HUES48 (cell line): ENCODE measurements around the gene PIK3CG.

Experiments used
- H3K27ac ChIP-seq: one replicate; pipeline ENCODE4 v1.7.0; 2013; ENCODE audit warnings: low read depth, low read length, inconsistent platforms
- H3K27me3 ChIP-seq: 2 replicates; pipeline ENCODE4 v1.6.1; 2013; ENCODE audit warnings: mild to moderate bottlenecking, low read length; ENCODE audit not compliant: control insufficient read depth, insufficient read depth
- H3K36me3 ChIP-seq: 2 replicates; pipeline ENCODE4 v1.6.1; 2013; ENCODE audit warnings: low read length; ENCODE audit not compliant: control insufficient read depth, insufficient read depth
- H3K4me1 ChIP-seq: 2 replicates; pipeline ENCODE4 v1.6.1; 2013; ENCODE audit warnings: mild to moderate bottlenecking, low read length; ENCODE audit not compliant: control insufficient read depth, insufficient read depth
- H3K4me3 ChIP-seq: 2 replicates; pipeline ENCODE4 v1.5.1; 2013; ENCODE audit warnings: mild to moderate bottlenecking, low read depth, low read length
- H3K9ac ChIP-seq: 2 replicates; pipeline ENCODE4 v1.6.1; 2013; ENCODE audit warnings: mild to moderate bottlenecking, low read depth, low read length, moderate library complexity
- H3K9me3 ChIP-seq: 2 replicates; pipeline ENCODE4 v1.6.1; 2013; ENCODE audit warnings: low read length; ENCODE audit not compliant: control insufficient read depth, insufficient read depth

The PIK3CG gene

GRCh38 chr7:106871793-106872571, 6.9 kb downstream of the PIK3CG start:
- 0 out of 2 replicates have a peak, but pooled peaks cover 3% of the 10 kb centered on the region for H3K9me3 ChIP-seq
- no peak overlapping the region for H3K27ac ChIP-seq
- no peaks in the 10 kb centered on the region for H3K4me1 ChIP-seq
- H3K4me3 ChIP-seq: no peak overlapping the region
- H3K9ac ChIP-seq: no peak overlapping the region
- H3K27me3 ChIP-seq: no peaks in the 10 kb centered on the region
- no peaks in the 10 kb centered on the region for H3K36me3 ChIP-seq

DNA sequence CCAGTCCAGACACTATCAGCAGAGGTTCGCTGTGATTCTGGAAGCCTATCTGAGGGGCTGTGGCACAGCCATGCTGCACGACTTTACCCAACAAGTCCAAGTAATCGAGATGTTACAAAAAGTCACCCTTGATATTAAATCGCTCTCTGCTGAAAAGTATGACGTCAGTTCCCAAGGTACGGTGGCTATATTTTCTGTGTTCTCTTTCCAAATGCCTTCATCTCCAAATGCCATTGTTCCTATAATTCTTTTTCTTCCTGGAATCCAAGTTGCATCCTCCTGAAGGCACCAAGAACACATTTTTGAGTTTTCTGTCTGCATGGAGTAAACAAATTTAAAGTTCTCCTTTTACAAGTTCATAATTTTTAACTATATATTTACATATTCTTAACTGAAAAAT, 7.7 kb downstream of the PIK3CG start:
- no peaks in the 10 kb centered on the region for H3K36me3 ChIP-seq
- 0 out of 2 replicates have a peak, but pooled peaks cover 3% of the 10 kb centered on the region for H3K9me3 ChIP-seq
- no peak overlapping the region for H3K4me3 ChIP-seq
- no peak overlapping the region for H3K27ac ChIP-seq
- no peaks in the 10 kb centered on the region for H3K27me3 ChIP-seq
- no peaks in the 10 kb centered on the region for H3K4me1 ChIP-seq
- no peak overlapping the region for H3K9ac ChIP-seq

DNA sequence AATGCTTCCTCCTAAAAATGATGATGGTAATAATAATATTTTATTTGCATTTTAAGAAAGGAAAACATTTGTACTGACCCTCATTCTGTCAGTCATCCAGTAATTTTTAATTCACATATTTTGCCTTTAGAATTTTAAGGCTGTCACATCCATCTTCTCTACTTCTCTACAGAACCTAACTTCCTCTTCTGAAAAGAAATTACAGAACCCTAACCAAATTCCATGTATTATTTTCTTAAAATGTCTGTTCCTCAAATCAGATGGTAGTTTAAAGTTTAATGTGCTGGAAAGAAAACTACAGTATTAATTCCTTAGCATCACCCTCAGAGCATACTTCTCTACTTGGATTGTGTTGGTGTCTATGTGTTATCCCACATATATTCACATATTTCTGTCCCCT, 9.0 kb downstream of the PIK3CG start:
- H3K4me3 ChIP-seq: no peak overlapping the region
- no peaks in the 10 kb centered on the region for H3K36me3 ChIP-seq
- 0 out of 2 replicates have a peak, but pooled peaks cover 3% of the 10 kb centered on the region for H3K9me3 ChIP-seq
- no peak overlapping the region for H3K9ac ChIP-seq
- no peak overlapping the region for H3K27ac ChIP-seq
- H3K27me3 ChIP-seq: no peaks in the 10 kb centered on the region
- H3K4me1 ChIP-seq: peaks cover 2% of the 10 kb centered on the region; the same call in 1 of the 2 replicates

DNA sequence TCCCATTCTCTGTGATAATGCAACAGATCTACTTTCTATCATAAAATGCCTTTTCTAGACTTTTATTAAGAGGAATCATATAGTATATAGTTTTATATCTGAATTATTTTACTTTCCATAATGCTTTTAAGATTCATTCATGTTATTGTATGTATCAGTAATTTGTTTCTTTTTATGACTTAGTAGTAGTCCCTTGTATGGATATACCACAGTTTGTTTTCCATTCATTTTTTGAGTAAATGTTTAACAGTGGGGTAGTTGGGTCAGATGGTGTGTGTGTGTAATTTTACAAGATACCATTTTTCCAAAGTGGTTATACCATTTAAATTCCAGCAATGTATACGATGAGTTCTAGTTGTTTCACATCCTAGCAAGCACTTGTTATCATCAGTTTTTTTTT, 10.4 kb downstream of the PIK3CG start:
- Histone ChIP-seq H3K9ac (no peak overlapping the region), H3K4me1 (peaks cover 6% of the 10 kb centered on the region; the same call in 1 of the 2 replicates), H3K27ac (no peak overlapping the region), H3K4me3 (no peak overlapping the region), H3K9me3 (0 out of 2 replicates have a peak, but pooled peaks cover 3% of the 10 kb centered on the region), H3K36me3 (no peaks in the 10 kb centered on the region), H3K27me3 (no peaks in the 10 kb centered on the region)

DNA sequence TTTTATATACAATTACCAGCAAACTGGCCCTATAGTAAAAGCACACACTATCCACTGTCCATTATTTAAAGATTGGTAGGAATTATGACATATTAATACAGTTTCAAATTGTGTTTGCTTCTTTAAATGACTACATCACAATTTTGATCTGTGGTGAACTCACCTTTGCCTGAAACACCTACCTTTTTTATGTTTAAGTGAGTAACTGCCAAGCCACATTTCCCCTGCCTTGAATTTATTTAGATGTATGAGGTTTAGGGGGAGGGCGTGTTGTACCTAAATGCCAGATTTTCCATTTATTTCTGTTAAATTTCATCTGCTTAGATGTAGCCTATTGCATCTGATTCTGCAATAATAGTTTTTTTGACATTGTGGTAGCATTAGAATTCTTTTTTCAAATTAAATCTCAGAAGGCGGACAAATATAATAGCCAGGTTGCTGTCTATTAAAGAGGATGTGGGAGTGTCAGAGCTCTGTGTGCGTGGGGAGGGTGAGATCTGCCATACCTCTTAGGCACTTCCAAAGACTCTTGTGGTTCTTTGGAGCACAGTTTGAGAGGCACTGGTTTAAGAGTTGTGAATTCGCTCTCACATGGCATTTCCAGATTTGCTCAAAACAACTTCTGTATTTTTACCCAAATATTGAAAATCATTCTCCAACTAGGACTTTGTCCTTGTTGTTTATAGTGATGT, 13.8 kb downstream of the PIK3CG start:
- peaks cover 6% of the 10 kb centered on the region; the same call in 1 of the 2 replicates for H3K4me1 ChIP-seq
- H3K36me3 ChIP-seq: no peaks in the 10 kb centered on the region
- 0 out of 2 replicates have a peak, but pooled peaks cover 3% of the 10 kb centered on the region for H3K9me3 ChIP-seq
- no peak overlapping the region for H3K4me3 ChIP-seq
- no peak overlapping the region for H3K27ac ChIP-seq
- no peak overlapping the region for H3K9ac ChIP-seq
- no peaks in the 10 kb centered on the region for H3K27me3 ChIP-seq

DNA sequence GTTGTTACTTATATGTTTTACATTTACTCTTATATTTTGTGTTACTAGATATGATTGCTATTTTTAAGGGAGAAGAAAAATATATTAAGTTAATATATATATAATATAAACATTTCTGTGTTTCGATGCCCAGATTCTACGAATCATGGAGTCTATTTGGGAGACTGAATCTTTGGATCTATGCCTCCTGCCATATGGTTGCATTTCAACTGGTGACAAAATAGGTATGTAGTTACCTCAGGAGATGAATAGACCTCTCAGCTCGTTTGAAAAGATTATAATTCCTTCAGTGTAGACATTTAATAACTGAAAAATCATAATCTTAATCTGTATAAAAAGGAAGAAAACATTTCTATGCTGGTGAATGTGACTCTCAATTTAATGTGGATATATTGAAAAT, 16.9 kb downstream of the PIK3CG start:
- Histone ChIP-seq H3K4me1 (peaks cover 6% of the 10 kb centered on the region; the same call in 1 of the 2 replicates), H3K4me3 (no peak overlapping the region), H3K27me3 (no peaks in the 10 kb centered on the region), H3K36me3 (no peaks in the 10 kb centered on the region), H3K9ac (no peak overlapping the region), H3K9me3 (no peaks in the 10 kb centered on the region), H3K27ac (no peak overlapping the region)

DNA sequence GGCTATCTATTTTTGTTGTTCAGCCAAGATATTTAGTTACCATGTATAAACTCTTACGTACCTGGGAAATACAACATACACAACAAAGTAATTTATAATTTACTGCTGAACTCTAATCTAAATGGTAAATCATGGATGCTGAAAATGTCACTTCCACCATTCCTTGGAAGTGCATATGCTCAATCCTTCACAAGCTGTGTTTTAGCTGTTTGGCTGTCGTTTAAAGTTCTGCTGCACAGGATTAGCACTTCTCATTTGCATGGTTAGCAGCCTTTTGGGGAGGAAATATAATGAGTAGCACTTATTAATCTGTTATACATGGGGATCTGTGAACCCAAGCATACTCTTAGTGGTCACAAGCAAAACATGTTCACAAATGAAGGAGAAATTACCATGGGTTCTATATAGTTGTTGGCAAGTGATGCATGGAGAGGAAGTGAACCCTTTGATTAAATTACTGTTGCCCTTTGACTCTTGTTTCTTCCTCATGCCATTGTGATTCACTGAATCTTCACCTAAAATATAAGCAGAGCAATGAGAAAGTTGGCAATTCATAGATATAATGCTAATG, 18.5 kb downstream of the PIK3CG start:
- Histone ChIP-seq H3K9ac (no peak overlapping the region), H3K27ac (no peak overlapping the region)

GRCh38 chr7:106885652-106886051, 20.6 kb downstream of the PIK3CG start:
- Histone ChIP-seq H3K4me3 (no peak overlapping the region), H3K27ac (no peak overlapping the region), H3K36me3 (no peaks in the 10 kb centered on the region), H3K27me3 (no peaks in the 10 kb centered on the region), H3K4me1 (no peaks in the 10 kb centered on the region), H3K9ac (no peak overlapping the region), H3K9me3 (no peaks in the 10 kb centered on the region)

More for the DNA sequence above, 18.5 kb downstream of the PIK3CG start:
- Histone ChIP-seq H3K9me3 (no peaks in the 10 kb centered on the region), H3K4me1 (peaks cover 6% of the 10 kb centered on the region; the same call in 1 of the 2 replicates), H3K36me3 (no peaks in the 10 kb centered on the region), H3K27me3 (no peaks in the 10 kb centered on the region), H3K4me3 (no peak overlapping the region)

GRCh38 chr7:106887421-106887820, 22.3 kb downstream of the PIK3CG start:
- Histone ChIP-seq H3K27ac (no peak overlapping the region), H3K4me1 (no peaks in the 10 kb centered on the region), H3K9ac (no peak overlapping the region), H3K36me3 (no peaks in the 10 kb centered on the region), H3K27me3 (no peaks in the 10 kb centered on the region), H3K9me3 (no peaks in the 10 kb centered on the region), H3K4me3 (no peak overlapping the region)

DNA sequence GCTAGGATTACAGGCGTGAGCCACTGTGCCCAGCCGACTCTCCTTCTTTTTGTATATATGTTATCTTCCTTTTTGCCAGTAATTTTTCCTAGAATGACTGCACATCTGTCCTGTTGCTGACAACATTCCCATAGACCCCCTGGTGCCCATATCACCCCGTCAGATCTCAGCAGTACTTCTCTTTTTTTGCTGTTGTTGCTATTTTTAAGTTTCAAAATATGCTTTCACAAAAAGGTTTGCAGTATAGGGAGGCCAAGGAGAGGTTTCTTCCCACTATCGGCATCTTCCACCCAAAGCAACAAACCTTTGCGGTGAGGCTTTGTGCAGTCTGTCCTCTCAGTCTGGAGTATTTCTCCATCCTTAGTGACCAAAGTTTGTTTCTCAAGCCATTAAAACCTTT, 23.1 kb downstream of the PIK3CG start:
- Histone ChIP-seq H3K27ac (no peak overlapping the region), H3K4me1 (no peaks in the 10 kb centered on the region), H3K4me3 (no peak overlapping the region), H3K36me3 (no peaks in the 10 kb centered on the region), H3K9ac (no peak overlapping the region), H3K27me3 (no peaks in the 10 kb centered on the region), H3K9me3 (no peaks in the 10 kb centered on the region)

GRCh38 chr7:106890952-106891351, 25.9 kb downstream of the PIK3CG start:
- Histone ChIP-seq H3K9ac (no peak overlapping the region), H3K27ac (no peak overlapping the region), H3K4me1 (0 out of 2 replicates have a peak, but pooled peaks cover 3% of the 10 kb centered on the region), H3K36me3 (no peaks in the 10 kb centered on the region), H3K27me3 (no peaks in the 10 kb centered on the region), H3K4me3 (no peak overlapping the region), H3K9me3 (no peaks in the 10 kb centered on the region)
